Left renal pelvis (tissue), 4 donors: ENCODE results near the gene PON3. TPM values are rescaled to one million over a fixed set of nuclear protein-coding genes. Genes with fewer than 3 reads are reported as not detected.
A peak's percentile ranks its signal among the peaks of the same experiment; 100 is the strongest.
"Not testable (repeated sequence)": the region's sequence is repeated elsewhere in the genome, so short reads cannot be mapped to it uniquely, and the experiment has no call there.

Experiments used
- DNase-seq, 4 donors: peaks; one replicate each; pipeline ENCODE4 v3.0.0-alpha.2; 2013; ENCODE audit warnings: low read depth in 4 of 4, low spot score in 3 of 4
- polyA plus RNA-seq, 4 donors: library from polyadenylated mRNA; unstranded; fragments of 120-200 nt; gene quantifications; one replicate each; pipeline ENCODE4 v1.2.1, GENCODE V29; 2013; ENCODE audit not compliant: insufficient read length in 4 of 4

Gene PON3
- polyA plus RNA-seq, 4 donors, result 1.8 to 2.4 (median 2.3) TPM

GRCh38 chr7:95421000-95421846 lies 25.0 kb upstream of the PON3 start:
- DNase-seq, result peak in 2 of 4 donors; percentile 42 to 47

GRCh38 chr7:95412075-95412474 lies 15.9 kb upstream of the PON3 start:
- DNase-seq, result no peak

- DNase-seq, result no peak
These were observed 15.5 kb upstream of the PON3 start for GRCh38 chr7:95411666-95412065.

- no peak for DNase-seq
These were observed 14.9 kb upstream of the PON3 start for GRCh38 chr7:95411036-95411435.

- no peak for DNase-seq
These were observed 11.6 kb upstream of the PON3 start for GRCh38 chr7:95407751-95408150.

- no peak for DNase-seq
These were observed 9.6 kb upstream of the PON3 start for GRCh38 chr7:95405800-95406199.

GRCh38 chr7:95405208-95405607 lies 9.0 kb upstream of the PON3 start:
- no peak for DNase-seq

GRCh38 chr7:95404316-95404865 lies 8.2 kb upstream of the PON3 start:
- DNase-seq, result no peak

- DNase-seq, result no peak
These were observed 2.2 kb upstream of the PON3 start for GRCh38 chr7:95398155-95398940.

GRCh38 chr7:95397381-95397780 lies 1.2 kb upstream of the PON3 start:
- DNase-seq, result no peak

- no peak for DNase-seq
These were observed 430 bp downstream of the PON3 start for GRCh38 chr7:95395755-95396135.

- no peak for DNase-seq
These were observed 1.8 kb downstream of the PON3 start for GRCh38 chr7:95394370-95394769.

GRCh38 chr7:95391761-95392160 lies 4.4 kb downstream of the PON3 start:
- no peak for DNase-seq

- DNase-seq, result no peak
These were observed 6.7 kb downstream of the PON3 start for GRCh38 chr7:95389516-95389915.

GRCh38 chr7:95379457-95379856 lies 16.7 kb downstream of the PON3 start:
- DNase-seq, result not testable (repeated sequence)

- no peak for DNase-seq
These were observed 19.4 kb downstream of the PON3 start for GRCh38 chr7:95376632-95377400.

- DNase-seq, result no peak
These were observed 20.5 kb downstream of the PON3 start for GRCh38 chr7:95375591-95376257.

- no peak for DNase-seq
These were observed 22.9 kb downstream of the PON3 start for GRCh38 chr7:95373323-95373722.

GRCh38 chr7:95368235-95368634 lies 27.9 kb downstream of the PON3 start:
- DNase-seq, result no peak

- DNase-seq, result no peak
These were observed 28.6 kb downstream of the PON3 start for GRCh38 chr7:95367606-95368005.
